Fibroblast of skin of left quadriceps (primary cell): Measurements from ENCODE around the gene ZC3H7B.

Experiments
- DNase-seq, 2 experiments: peaks; one replicate each; pipeline ENCODE4 v3.0.0-alpha.2; 2013; ENCODE audit warnings: low read depth in 2 of 2

The ZC3H7B gene

DNA sequence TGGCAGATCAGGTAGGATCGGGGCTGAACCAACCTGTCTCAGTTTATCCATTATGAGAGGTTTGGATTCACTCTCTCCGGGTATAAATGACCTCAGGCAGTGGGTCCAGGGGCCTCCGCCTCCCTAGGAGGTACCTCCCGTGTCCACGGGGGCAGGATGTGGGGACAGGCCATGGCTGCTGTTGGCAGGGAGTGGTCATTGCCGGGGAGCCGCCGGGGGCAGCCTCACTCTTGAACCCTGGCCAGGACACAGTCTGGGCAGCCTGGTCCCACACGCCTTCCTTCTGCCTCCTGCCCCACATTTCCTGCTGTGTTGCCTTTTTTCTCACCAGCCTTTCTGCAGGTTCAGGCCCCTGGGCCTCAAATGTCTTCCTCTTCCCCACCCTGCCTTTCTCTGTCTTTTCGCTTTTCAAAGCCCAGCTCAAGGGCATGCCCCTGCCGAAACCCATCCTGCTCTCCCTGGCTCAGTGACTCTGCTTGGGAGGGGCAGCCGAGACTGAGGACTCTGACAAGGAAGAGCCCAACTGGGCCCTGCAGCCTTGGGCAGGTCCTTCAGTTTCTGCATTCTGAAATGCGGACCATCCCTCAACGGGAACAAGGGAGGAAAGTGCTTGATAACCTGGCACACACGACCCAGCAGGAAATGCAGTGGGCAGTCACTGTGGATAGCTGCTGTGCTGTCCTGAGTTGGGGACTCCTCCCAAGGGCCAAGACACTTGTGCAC is 31.1 kb downstream of the ZC3H7B start:
- DNase-seq: no peak

DNA sequence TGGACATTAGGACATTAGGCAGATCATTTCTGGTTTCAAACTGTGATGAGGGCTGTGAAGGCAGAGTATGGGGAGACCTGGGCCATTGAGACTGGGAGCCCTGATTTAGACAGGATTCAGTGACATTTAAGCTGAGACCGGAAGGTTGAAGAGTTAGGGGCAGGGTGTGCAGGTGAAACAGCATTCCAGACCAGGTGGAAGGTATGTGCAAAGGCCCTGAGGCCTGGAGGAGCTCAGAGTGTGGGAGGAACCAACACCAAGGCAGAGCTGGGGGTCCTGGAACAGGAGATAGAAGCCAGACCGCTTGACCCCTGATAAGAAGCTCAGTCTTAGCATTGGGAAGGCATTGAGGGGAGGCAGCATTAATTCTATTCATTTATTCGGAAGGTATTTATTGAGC is 32.5 kb downstream of the ZC3H7B start:
- no peak for DNase-seq

DNA sequence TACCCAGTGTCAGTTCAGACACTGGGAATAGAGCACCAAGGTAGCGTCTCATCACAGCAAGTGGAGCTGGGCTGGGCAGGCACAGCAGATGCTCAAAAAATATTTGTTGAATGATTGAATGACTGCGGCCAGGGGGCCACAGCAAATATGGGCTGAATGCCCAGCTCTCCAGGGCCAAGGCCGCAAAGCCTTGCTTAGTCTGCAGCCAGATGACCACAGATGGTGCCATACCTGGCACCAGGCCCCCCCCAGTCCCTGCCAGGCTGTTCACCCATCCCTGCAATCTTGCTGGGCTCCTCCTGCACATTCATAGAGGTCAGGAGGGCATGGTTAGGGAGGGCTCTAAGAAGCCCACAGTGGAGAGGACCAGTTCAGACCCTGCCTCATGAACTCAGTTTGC is 32.9 kb downstream of the ZC3H7B start:
- no peak for DNase-seq

GRCh38 chr22:41334951-41335635 is 33.8 kb downstream of the ZC3H7B start:
- no peak for DNase-seq

GRCh38 chr22:41338614-41339212 is 37.4 kb downstream of the ZC3H7B start:
- DNase-seq: no peak

GRCh38 chr22:41339823-41340222 is 38.5 kb downstream of the ZC3H7B start:
- DNase-seq: no peak

GRCh38 chr22:41340357-41340756 is 39.0 kb downstream of the ZC3H7B start:
- no peak for DNase-seq

- no peak for DNase-seq
Observed at GRCh38 chr22:41341012-41341411, 39.7 kb downstream of the ZC3H7B start.

DNA sequence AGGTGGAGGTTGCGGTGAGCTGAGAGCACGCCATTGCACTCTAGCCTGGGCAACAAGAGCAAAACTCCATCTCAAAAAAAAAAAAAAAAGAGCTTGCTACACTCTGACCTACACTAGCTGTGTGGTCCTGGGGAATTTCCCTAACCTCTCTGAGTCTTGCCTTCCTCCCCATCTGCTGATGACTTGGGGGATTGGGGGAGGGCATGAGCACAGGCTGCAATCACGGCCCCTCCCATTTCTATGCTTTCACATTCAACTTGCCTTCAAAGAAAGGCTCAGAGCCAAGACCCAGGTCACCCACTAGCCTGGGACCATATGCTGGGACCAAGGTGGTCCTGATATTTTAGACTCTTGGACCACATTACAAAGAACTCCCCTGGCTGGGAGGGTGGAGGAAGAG is 40.7 kb downstream of the ZC3H7B start:
- no peak for DNase-seq

- no peak for DNase-seq
Observed at GRCh38 chr22:41343300-41343699, 42.0 kb downstream of the ZC3H7B start.

- no peak for DNase-seq
Observed at GRCh38 chr22:41343717-41344116, 42.4 kb downstream of the ZC3H7B start.

- DNase-seq: no peak
Observed at GRCh38 chr22:41344189-41344788, 43.0 kb downstream of the ZC3H7B start.

- DNase-seq: no peak
Observed at GRCh38 chr22:41345807-41346335, 44.5 kb downstream of the ZC3H7B start.

GRCh38 chr22:41347066-41347859 is 45.9 kb downstream of the ZC3H7B start:
- DNase-seq: no peak

DNA sequence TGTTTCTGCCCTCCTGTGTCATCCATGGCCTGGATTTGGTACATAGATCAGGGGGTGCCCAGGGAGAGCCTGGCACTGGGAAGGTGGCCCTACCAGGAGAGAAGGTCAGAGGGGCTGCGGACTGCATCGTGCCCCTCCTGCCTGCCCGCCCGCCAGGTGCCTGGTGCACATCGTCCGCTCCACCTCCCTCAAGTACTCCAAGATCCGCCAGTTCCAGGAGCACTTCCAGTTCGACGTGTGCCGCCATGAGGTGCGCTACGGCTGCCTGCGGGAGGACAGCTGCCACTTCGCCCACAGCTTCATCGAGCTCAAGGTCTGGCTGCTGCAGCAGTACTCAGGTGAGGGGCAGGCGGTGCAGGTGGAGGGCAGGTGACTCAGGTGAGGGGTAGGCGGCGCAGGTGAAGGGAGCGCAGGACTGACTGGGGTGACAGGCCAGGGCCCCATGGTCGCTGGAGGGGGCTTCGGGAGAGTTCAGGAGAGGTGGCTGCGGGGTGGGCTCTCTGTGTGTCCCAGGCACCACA is 47.7 kb downstream of the ZC3H7B start:
- no peak for DNase-seq

GRCh38 chr22:41350087-41350486 is 48.8 kb downstream of the ZC3H7B start:
- DNase-seq: no peak

GRCh38 chr22:41351011-41351410 is 49.7 kb downstream of the ZC3H7B start:
- DNase-seq: no peak

- peak; percentile 18 to 22 for DNase-seq
Observed at GRCh38 chr22:41352058-41352457, 50.7 kb downstream of the ZC3H7B start.

DNA sequence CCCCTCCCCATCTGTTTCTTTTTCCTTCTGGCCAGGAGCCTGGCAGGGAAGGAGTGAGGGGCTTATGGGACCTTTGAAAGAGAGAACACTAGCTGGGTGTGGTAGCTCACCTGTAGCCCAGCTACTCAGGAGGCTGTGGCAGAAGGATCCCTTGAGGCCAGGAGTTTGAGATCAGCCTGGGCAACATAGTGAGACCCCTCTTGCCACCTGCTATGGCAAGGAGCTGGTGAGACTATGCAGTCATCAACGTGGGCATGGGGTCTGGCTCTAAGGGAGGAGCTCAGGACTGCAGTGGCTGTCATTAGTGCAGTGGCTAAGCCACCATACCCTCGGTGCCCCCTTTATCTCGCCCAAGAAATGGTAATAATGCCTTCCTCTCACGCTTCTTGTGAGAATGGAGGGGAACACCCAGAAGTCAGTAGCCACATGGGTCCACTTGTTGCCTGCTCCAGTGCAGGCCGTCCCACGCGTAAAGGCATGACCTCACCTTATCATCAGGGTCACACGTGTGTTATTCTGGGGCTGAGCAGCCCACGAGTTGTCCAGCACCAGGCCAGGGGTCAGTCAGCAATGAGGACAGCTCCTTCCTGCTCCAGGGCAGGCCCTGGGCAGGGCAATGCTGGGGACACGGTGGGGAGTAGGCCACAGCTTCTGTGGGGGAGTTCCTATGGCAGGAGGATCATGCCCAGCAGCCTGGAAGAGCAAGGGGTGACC is 52.7 kb downstream of the ZC3H7B start:
- DNase-seq: no peak

DNA sequence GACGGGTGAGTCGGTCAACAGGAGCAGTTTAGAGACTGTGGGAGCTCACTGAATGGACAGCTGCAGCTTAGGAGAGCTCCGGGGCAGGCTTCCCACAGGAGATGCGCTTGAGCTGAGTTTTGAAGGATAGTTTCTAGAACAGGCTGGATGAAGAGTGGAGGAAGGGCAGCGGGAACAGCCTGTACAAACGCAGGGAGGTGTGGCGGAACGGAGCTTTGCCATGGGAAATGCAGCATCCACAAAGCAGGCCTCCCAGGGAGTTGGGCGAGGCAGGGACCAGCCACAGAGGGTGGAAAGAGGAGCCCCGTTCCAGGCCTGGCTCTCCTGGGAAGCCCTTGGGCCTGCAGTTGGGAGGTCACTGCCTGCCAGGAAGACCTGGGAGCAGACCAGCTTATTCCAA is 53.7 kb downstream of the ZC3H7B start:
- DNase-seq: no peak

- DNase-seq: no peak
Observed at GRCh38 chr22:41355895-41356294, 54.6 kb downstream of the ZC3H7B start.
